GM18861 (cell line): ENCODE data around the gene DYDC2.
A peak's percentile ranks its signal among the peaks of the same experiment; 100 is the strongest.
"Not testable (repeated sequence)": the region's sequence is repeated elsewhere in the genome, so short reads cannot be mapped to it uniquely, and the experiment has no call there.

Source experiments
- ATAC-seq: cut with Tn5 transposase; IDR thresholded peaks from one replicate; pipeline ENCODE4 v1.9.1; 2021; ENCODE audit not compliant: unreplicated experiment

DYDC2 gene

GRCh38 chr10:80356563-80356988, at the start of gene DYDC2, which contains the start of gene DYDC1:
DYDC2 (plus strand) TSS chr10:80356781; CDS start chr10:80362444, 5,663 bp downstream.
DYDC1 (minus strand) TSS chr10:80356755; CDS start chr10:80352601, 4,154 bp downstream.
- ATAC-seq, result peak; percentile 78

GRCh38 chr10:80313523-80313922, 43.1 kb upstream of the DYDC2 start:
- ATAC-seq, result no peak

- ATAC-seq, result no peak
Observed at GRCh38 chr10:80315391-80315790, 41.2 kb upstream of the DYDC2 start.

- no peak for ATAC-seq
Observed at GRCh38 chr10:80318742-80319141, 37.8 kb upstream of the DYDC2 start.

GRCh38 chr10:80319318-80319717, 37.3 kb upstream of the DYDC2 start:
- no peak for ATAC-seq

GRCh38 chr10:80319725-80320290, 36.8 kb upstream of the DYDC2 start:
- no peak for ATAC-seq

- ATAC-seq, result no peak
Observed at GRCh38 chr10:80320377-80320776, 36.2 kb upstream of the DYDC2 start.

GRCh38 chr10:80321183-80321582, 35.4 kb upstream of the DYDC2 start:
- ATAC-seq, result no peak

- ATAC-seq, result no peak
Observed at GRCh38 chr10:80322158-80322557, 34.4 kb upstream of the DYDC2 start.

- no peak for ATAC-seq
Observed at GRCh38 chr10:80322711-80323110, 33.9 kb upstream of the DYDC2 start.

GRCh38 chr10:80323311-80323710, 33.3 kb upstream of the DYDC2 start:
- ATAC-seq, result no peak

- no peak for ATAC-seq
Observed at GRCh38 chr10:80324086-80324485, 32.5 kb upstream of the DYDC2 start.

- ATAC-seq, result no peak
Observed at GRCh38 chr10:80324891-80325364, 31.7 kb upstream of the DYDC2 start.

GRCh38 chr10:80333983-80334382, 22.6 kb upstream of the DYDC2 start:
- ATAC-seq, result no peak

- ATAC-seq, result no peak
Observed at GRCh38 chr10:80344276-80344675, 12.3 kb upstream of the DYDC2 start.

- ATAC-seq, result no peak
Observed at GRCh38 chr10:80344912-80345311, 11.7 kb upstream of the DYDC2 start.

GRCh38 chr10:80350251-80350650, 6.3 kb upstream of the DYDC2 start:
- no peak for ATAC-seq

- ATAC-seq, result no peak
Observed at GRCh38 chr10:80351220-80351619, 5.4 kb upstream of the DYDC2 start.

GRCh38 chr10:80356989-80357850, 639 bp downstream of the DYDC2 start:
- ATAC-seq, result no peak

- no peak for ATAC-seq
Observed at GRCh38 chr10:80357851-80358125, 1.2 kb downstream of the DYDC2 start.

- ATAC-seq, result not testable (repeated sequence)
Observed at GRCh38 chr10:80358925-80359324, 2.3 kb downstream of the DYDC2 start.

- no peak for ATAC-seq
Observed at GRCh38 chr10:80359644-80360043, 3.1 kb downstream of the DYDC2 start.
